HCT116 (cell line): ENCODE measurements around the gene MRTFB. TPM values are rescaled to one million over a fixed set of nuclear protein-coding genes. Genes with fewer than 3 reads are reported as not detected.

Experiments
- ATAC-seq: fragments of 200-7000 bp; cut with Tn5 transposase; 2 replicates; pipeline ENCODE4 v1.9.1; 2020; ENCODE audit warnings: mild to moderate bottlenecking, moderate library complexity
- BruUV-seq: library from RNA; stranded (reverse); fragments of 400-500 nt; replicated peaks from 2 replicates; lab custom pipeline; 2021; lab: Mats Ljungman, UMichigan
- CTCF ChIA-PET: fragments of 300-600 bp; sonication (Branson Sonifier 250); formaldehyde crosslinking; loops from one replicate; lab custom pipeline; 2021; ENCODE audit warnings: antibody characterized with exemption; lab: Charles Lee
- POLR2A ChIA-PET: fragments of 300-600, 350-600 bp; sonication (Branson Sonifier 250); formaldehyde crosslinking; loops from one replicate; lab custom pipeline; 2021; ENCODE audit warnings: antibody characterized with exemption; lab: Charles Lee
- RAD21 ChIA-PET, 2 experiments: fragments of 300-600 bp; sonication (Branson Sonifier 250); formaldehyde crosslinking; loops; one replicate each; lab custom pipeline; 2023; ENCODE audit warnings: low total read pairs in 2 of 2; ENCODE audit not compliant: uncharacterized antibody in 2 of 2, unreplicated experiment in 2 of 2, low non-redundant PET in 1 of 2; lab: Charles Lee
- DNase-seq: peaks from one replicate; pipeline ENCODE4 v3.0.0-alpha.2; 2010; ENCODE audit warnings: low read depth, low spot score
- H2AFZ ChIP-seq: fragments of 200-600 bp; shearing (Covaris generic), sonication (generic); 2 replicates; pipeline ENCODE4 v1.6.1; 2017; ENCODE audit warnings: low read depth, mixed run types, mixed read lengths, antibody characterized with exemption, low read length; ENCODE audit not compliant: poor library complexity, severe bottlenecking
- H3K27ac ChIP-seq: 2 replicates; pipeline ENCODE4 v1.5.1; 2012; ENCODE audit warnings: low read depth, low read length
- H3K27me3 ChIP-seq: fragments of 200-600 bp; sonication (generic); 2 replicates; pipeline ENCODE4 v1.6.1; 2016; ENCODE audit warnings: mixed run types, low read length, mixed read lengths; ENCODE audit not compliant: insufficient read depth
- H3K36me3 ChIP-seq, 2 experiments: fragments of 200-500 bp in 1 of 2; fragments of 200-600 bp in 1 of 2; sonication (Bioruptor generic) in 1 of 2; sonication (generic) in 1 of 2; 2 replicates each; pipeline versions ENCODE4 v1.5.1 to v1.6.1; 2014 to 2016; ENCODE audit warnings: low read length in 2 of 2, inconsistent platforms in 1 of 2, mixed read lengths in 1 of 2, mixed run types in 1 of 2; ENCODE audit not compliant: insufficient read depth in 2 of 2, control insufficient read depth in 1 of 2
- H3K4me1 ChIP-seq, 2 experiments: fragments of 200-600 bp in 1 of 2; sonication (generic) in 1 of 2; 2 replicates each; pipeline versions ENCODE4 v1.5.1 to v1.6.1; 2012 to 2017; ENCODE audit warnings: low read length in 2 of 2, inconsistent platforms in 1 of 2, mild to moderate bottlenecking in 1 of 2, mixed read lengths in 1 of 2, mixed run types in 1 of 2, moderate library complexity in 1 of 2; ENCODE audit not compliant: insufficient read depth in 2 of 2, control insufficient read depth in 1 of 2
- H3K4me2 ChIP-seq: fragments of 200-600 bp; sonication (generic); 2 replicates; pipeline ENCODE4 v1.6.1; 2017; ENCODE audit warnings: mixed run types, low read length, mixed read lengths
- H3K4me3 ChIP-seq, 2 experiments: fragments of 200-600 bp in 1 of 2; sonication (generic) in 1 of 2; replicated peaks in 1 of 2; 2 replicates each; pipeline ENCODE4 v1.5.1; 2011 to 2016; ENCODE audit warnings: low read length in 2 of 2, control low read depth in 1 of 2, low read depth in 1 of 2, mild to moderate bottlenecking in 1 of 2, mixed read lengths in 1 of 2, mixed run types in 1 of 2
- H3K79me2 ChIP-seq: fragments of 200-600 bp; sonication (generic); 2 replicates; pipeline ENCODE4 v1.6.1; 2017; ENCODE audit warnings: mild to moderate bottlenecking, mixed run types, low read length, moderate library complexity, mixed read lengths; ENCODE audit not compliant: insufficient read depth
- H3K9ac ChIP-seq: fragments of 200-600 bp; sonication (generic); 2 replicates; pipeline ENCODE4 v1.6.1; 2016; ENCODE audit warnings: low read length, mixed read lengths
- H3K9me2 ChIP-seq: fragments of 200-600 bp; sonication (generic), shearing (Covaris generic); 2 replicates; pipeline ENCODE4 v1.6.1; 2017; ENCODE audit warnings: mixed run types, mild to moderate bottlenecking, moderate library complexity; ENCODE audit not compliant: insufficient read depth
- H3K9me3 ChIP-seq, 2 experiments: fragments of 200-500 bp in 1 of 2; fragments of 200-600 bp in 1 of 2; sonication (Bioruptor generic) in 1 of 2; sonication (generic) in 1 of 2; 2 replicates each; pipeline ENCODE4 v1.6.1; 2014 to 2017; ENCODE audit warnings: low read length in 2 of 2, mixed read lengths in 2 of 2, inconsistent platforms in 1 of 2, low read depth in 1 of 2, mild to moderate bottlenecking in 1 of 2, mixed run types in 1 of 2, moderate library complexity in 1 of 2; ENCODE audit not compliant: control insufficient read depth in 1 of 2, insufficient read depth in 1 of 2
- H4K20me1 ChIP-seq: fragments of 200-600 bp; sonication (generic), shearing (Covaris generic); 2 replicates; pipeline ENCODE4 v1.6.1; 2017; ENCODE audit warnings: mixed run types, mild to moderate bottlenecking, moderate library complexity; ENCODE audit not compliant: insufficient read depth
- CTCF ChIP-seq, 3 experiments: fragments of 200-600 bp in 1 of 3; sonication (generic) in 1 of 3; IDR thresholded peaks in 2 of 3; conservative IDR thresholded peaks in 1 of 3; 2 replicates each; pipeline ENCODE4 v1.5.1; 2012 to 2017; ENCODE audit warnings: low read depth in 2 of 3, low read length in 2 of 3, antibody characterized with exemption in 1 of 3, borderline replicate concordance in 1 of 3, control low read depth in 1 of 3, mild to moderate bottlenecking in 1 of 3, mixed read lengths in 1 of 3, mixed run types in 1 of 3, moderate library complexity in 1 of 3; ENCODE audit not compliant: insufficient read depth in 1 of 3
- MAX ChIP-seq: IDR thresholded peaks from 2 replicates; pipeline ENCODE4 v1.6.1; 2012
- POLR2A ChIP-seq: IDR thresholded peaks from 2 replicates; pipeline ENCODE4 v1.7.0; 2011; ENCODE audit warnings: borderline replicate concordance; ENCODE audit not compliant: insufficient read depth, insufficient read length; ENCODE audit errors: extremely low read depth
- RAD21 ChIP-seq: IDR thresholded peaks from 2 replicates; pipeline ENCODE4 v1.6.1; 2012; ENCODE audit warnings: low read depth, mild to moderate bottlenecking
- intact Hi-C: fragments of 100-400 bp; cut with micrococcal nuclease; formaldehyde crosslinking; loops from 2 replicates; pipeline ENCODE4 v1.10.0; 2022
- total RNA-seq: library from RNA; stranded (reverse); gene quantifications from one replicate; pipeline ENCODE4 v1.2.1, GENCODE V29; 2021; ENCODE audit not compliant: unreplicated experiment

Gene MRTFB
- total RNA-seq, 1 experiment from 2014 or later, result 39.0 TPM

- no peaks in the 10 kb centered on the region for H3K36me3 ChIP-seq
- CTCF ChIA-PET, result interaction anchor here (0.6 to 1.2 kb wide), 5 partner anchors 11 to 381 kb away, joined by 3 to 4 read pairs (median 3); partner anchors contain the start of gene ERCC4
- ATAC-seq, result peak; percentile 78
Observed at GRCh38 chr16:14300705-14301168, 229.6 kb downstream of the MRTFB start.

More at GRCh38 chr16:14300705-14301168, 229.6 kb downstream of the MRTFB start:
- Histone ChIP-seq H3K9me2 (no peaks in the 10 kb centered on the region), H3K27me3 (no peaks in the 10 kb centered on the region), H4K20me1 (no peaks in the 10 kb centered on the region), H3K9ac (peak overlapping the region; percentile 57), H3K79me2 (peaks cover 36% of the 10 kb centered on the region), H3K4me2 (peak overlapping the region; percentile 97), H3K4me3 (peak overlapping the region; percentile 55 to 57), H2AFZ (no peak overlapping the region), H3K27ac (no peak overlapping the region), H3K4me1 (peaks cover 12 to 36% of the 10 kb centered on the region in 2 experiments), H3K9me3 (no peaks in the 10 kb centered on the region)
- intact Hi-C loops, result loop anchor here (1.0 to 5.0 kb wide), 4 partner anchors 97 to 332 kb away; partner anchors contain the start of genes BFAR and PARN
- ChIA-PET POLR2A (no interaction called here), RAD21 (interaction anchor here in 1 of 2 experiments (0.6 kb wide), 1 partner anchor 360 kb away, joined by 3 read pairs; no protein-coding TSS in a partner anchor)
- DNase-seq, result peak; percentile 71
- no peak for TF ChIP-seq POLR2A
- TF ChIP-seq RAD21, result peak; percentile 95
- peak; percentile 26; the same call in 1 of the 2 replicates for TF ChIP-seq MAX
- peak; percentile 55 to 83 (median 68) for TF ChIP-seq CTCF (IDR thresholded peaks at IDR 0.05 in 2 of 3, conservative IDR thresholded peaks at IDR 0.05 in 1 of 3; ENCODE audit: borderline replicate concordance in 1 of 3, insufficient read depth in 1 of 3, low read depth in 2 of 3, low read length in 2 of 3)
- no TSS peak for BruUV-seq
